Stomach (tissue), 9 donors: ENCODE results near the gene EZH2. TPM values are rescaled to one million over a fixed set of nuclear protein-coding genes. Genes with fewer than 3 reads are reported as not detected.

Source experiments
- DNase-seq, 2 donors: peaks; one replicate each; pipeline versions ENCODE4 v3.0.0 to v3.0.0-alpha.2; 2013 to 2019
- H3K27ac ChIP-seq, 5 donors: fragments of 200-600 bp in 4 of 5; sonication (generic) in 4 of 5; one replicate each; pipeline ENCODE4 v1.5.1; 2013 to 2019; ENCODE audit warnings: mild to moderate bottlenecking in 1 of 5, moderate library complexity in 1 of 5
- H3K27me3 ChIP-seq, 3 donors: fragments of 200-600 bp; sonication (generic); one replicate each; pipeline ENCODE4 v1.5.1; 2017 to 2019; ENCODE audit warnings: mixed run types in 1 of 3
- H3K36me3 ChIP-seq, 4 donors: fragments of 200-600 bp; sonication (generic); 1 replicate in 3 of 4; 2 replicates in 1 of 4; pipeline ENCODE4 v1.5.1; 2016 to 2019
- H3K4me1 ChIP-seq, 4 donors: fragments of 200-600 bp; sonication (generic); one replicate each; pipeline ENCODE4 v1.5.1; 2016 to 2019
- H3K4me3 ChIP-seq, 4 donors: fragments of 200-600 bp; sonication (generic) in 3 of 4; one replicate each; pipeline ENCODE4 v1.5.1; 2016 to 2019; ENCODE audit warnings: mild to moderate bottlenecking in 1 of 4
- H3K9me3 ChIP-seq, 4 donors: fragments of 200-600 bp; sonication (generic); one replicate each; pipeline ENCODE4 v1.5.1; 2016 to 2019
- CTCF ChIP-seq, 7 experiments: fragments of 450-650 bp in 4 of 7; fragments of 200-600 bp in 3 of 7; sonication (generic) in 3 of 7; IDR thresholded peaks; one replicate each; pipeline ENCODE4 v1.5.1; 2016 to 2019; ENCODE audit warnings: antibody characterized with exemption in 7 of 7, control low read depth in 2 of 7, mild to moderate bottlenecking in 1 of 7
- EP300 ChIP-seq: sonication (generic); formaldehyde crosslinking; IDR thresholded peaks from one replicate; pipeline ENCODE4 v1.6.1; 2017; ENCODE audit warnings: antibody characterized with exemption
- POLR2A ChIP-seq, 4 donors: fragments of 450-650 bp; IDR thresholded peaks; one replicate each; pipeline ENCODE4 v1.6.1; 2016; ENCODE audit warnings: antibody characterized with exemption in 4 of 4, control low read depth in 2 of 4, mild to moderate bottlenecking in 1 of 4, moderate library complexity in 1 of 4
- POLR2AphosphoS5 ChIP-seq, 3 donors: sonication (generic); formaldehyde crosslinking; IDR thresholded peaks; one replicate each; pipeline ENCODE4 v1.6.1; 2016; ENCODE audit warnings: antibody characterized with exemption in 3 of 3
- WGBS, 5 donors: extraction: QIAGEN DNeasy Blood & Tissue Kit in 3 of 5; methylation state at CpG; one replicate each; pipeline versions ENCODE4 v1.1.5 to v1.1.7; 2013 to 2018; 5-methylcytosine and 5-hydroxymethylcytosine counted together
- intact Hi-C: fragments of 100-400 bp; cut with DNase I; formaldehyde crosslinking; loops from one replicate; pipeline ENCODE4 v1.15.1; 2023; ENCODE audit warnings: low total_unique reads
- polyA plus RNA-seq, 3 donors: library from polyadenylated mRNA; stranded (reverse); fragments of 200-250 nt; gene quantifications; one replicate each; pipeline ENCODE4 v1.2.3, GENCODE V29; 2013
- total RNA-seq, 5 donors: library from RNA; depleted of rRNA; stranded (reverse); fragments of >200 nt; gene quantifications; one replicate each; pipeline versions ENCODE4 v1.1.0 to v1.2.3, GENCODE V29; 2014 to 2016
- donor health status: healthy with polysubstance abuse.
- donor health status: Bipolar disorder and iron deficiency.
- donor health status: healthy.

The EZH2 gene
- total and polyA plus RNA-seq, 8 donors: under 0.01 to 12.9 (median 4.6) TPM

- no peak overlapping the region for H3K4me3 ChIP-seq
- peaks cover 0 to 42% (median 13%) of the 10 kb centered on the region in 4 donors for H3K36me3 ChIP-seq
- WGBS, 5 donors: 77 to 87% (median 84%) methylated on average over 10 of the region's 10 CpGs
- H3K9me3 ChIP-seq: no peaks in the 10 kb centered on the region
- intact Hi-C loops: no loop called here
- H3K27ac ChIP-seq: no peak overlapping the region
- no peaks in the 10 kb centered on the region for H3K27me3 ChIP-seq
- TF ChIP-seq POLR2A (IDR thresholded peaks at IDR 0.05) (no peak), CTCF (IDR thresholded peaks at IDR 0.05) (no peak), EP300 (no peak), POLR2AphosphoS5 (IDR thresholded peaks at IDR 0.05) (no peak)
- no peak for DNase-seq
- no peaks in the 10 kb centered on the region for H3K4me1 ChIP-seq
These were observed 69.0 kb downstream of the EZH2 start for GRCh38 chr7:148814922-148815559.

DNA sequence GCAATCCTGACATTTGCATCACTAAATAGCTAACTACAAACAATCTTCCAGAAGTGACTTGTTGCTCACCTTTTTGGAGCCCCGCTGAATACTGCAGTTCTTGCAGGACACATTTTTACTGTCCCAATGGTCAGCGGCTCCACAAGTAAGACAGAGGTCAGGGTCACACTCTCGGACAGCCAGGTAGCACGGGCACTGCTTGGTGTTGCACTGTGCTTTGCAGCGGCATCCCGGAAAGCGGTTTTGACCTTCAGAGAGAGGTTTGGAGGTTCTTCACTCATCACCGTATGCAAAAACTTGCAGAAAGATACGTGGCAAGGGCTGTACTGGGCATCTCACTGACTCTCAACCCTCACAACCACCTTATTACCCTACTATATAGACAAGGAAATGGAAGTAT lies 70.2 kb downstream of the EZH2 start:
- TF ChIP-seq EP300 (no peak), CTCF (IDR thresholded peaks at IDR 0.05) (no peak), POLR2A (IDR thresholded peaks at IDR 0.05) (no peak), POLR2AphosphoS5 (IDR thresholded peaks at IDR 0.05) (no peak)
- H3K9me3 ChIP-seq: no peaks in the 10 kb centered on the region
- intact Hi-C loops: no loop called here
- H3K27ac ChIP-seq: no peak overlapping the region
- H3K27me3 ChIP-seq: no peaks in the 10 kb centered on the region
- no peaks in the 10 kb centered on the region for H3K4me1 ChIP-seq
- no peak overlapping the region for H3K4me3 ChIP-seq
- peaks cover 0 to 45% (median 15%) of the 10 kb centered on the region in 4 donors for H3K36me3 ChIP-seq
- WGBS, 5 donors: 91 to 98% (median 94%) methylated on average over 9 of the region's 9 CpGs
- DNase-seq: no peak

DNA sequence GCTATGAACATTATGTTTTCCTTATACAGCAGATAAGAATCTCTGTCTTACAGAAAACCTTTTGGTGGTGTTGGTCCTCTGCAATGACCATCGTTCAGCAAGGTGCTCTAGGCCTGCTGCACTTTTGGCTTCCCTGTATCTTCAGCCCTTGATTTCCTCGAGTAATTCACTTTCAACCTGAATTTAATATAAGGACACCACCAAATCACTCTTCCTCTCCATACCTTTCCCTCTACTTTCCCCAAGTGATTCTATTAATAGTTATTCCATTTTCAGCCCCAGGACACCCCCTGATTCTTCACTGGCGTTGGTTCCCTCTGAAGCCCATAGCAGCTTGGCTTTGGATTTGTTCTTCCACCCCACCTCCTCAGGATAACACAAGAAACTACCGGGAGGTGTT lies 72.2 kb downstream of the EZH2 start:
- 86 to 91% (median 89%) methylated on average over 4 of the region's 4 CpGs for WGBS, 5 donors

DNA sequence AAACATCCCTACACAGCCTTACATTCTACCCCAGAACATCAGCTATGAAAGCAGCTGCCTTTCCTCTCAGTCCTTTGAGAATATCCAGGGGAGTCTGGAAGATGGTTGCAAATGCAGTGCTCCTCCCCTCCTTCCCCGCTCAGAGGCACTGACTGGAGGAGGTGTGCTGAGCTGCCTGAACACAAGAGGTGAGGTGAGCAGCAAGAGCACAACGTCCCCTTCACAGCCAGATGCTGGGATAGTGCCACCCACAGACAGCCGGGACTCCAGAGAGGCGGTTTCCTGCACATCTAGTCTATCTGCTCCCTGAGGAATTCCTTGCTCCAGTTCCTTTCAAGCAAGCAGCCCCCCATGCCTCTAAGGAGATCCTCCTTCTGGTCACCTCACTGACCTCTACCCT lies 74.2 kb downstream of the EZH2 start:
- Histone ChIP-seq H3K27ac (no peak overlapping the region), H3K4me3 (no peak overlapping the region), H3K4me1 (no peaks in the 10 kb centered on the region), H3K9me3 (no peaks in the 10 kb centered on the region), H3K27me3 (no peaks in the 10 kb centered on the region), H3K36me3 (peaks cover 0 to 56% (median 47%) of the 10 kb centered on the region in 4 donors)
- intact Hi-C loops: no loop called here
- WGBS, 5 donors: 69 to 81% (median 74%) methylated on average over 4 of the region's 4 CpGs
- TF ChIP-seq EP300 (no peak), POLR2AphosphoS5 (IDR thresholded peaks at IDR 0.05) (no peak), POLR2A (IDR thresholded peaks at IDR 0.05) (no peak), CTCF (IDR thresholded peaks at IDR 0.05) (no peak)
- DNase-seq: no peak

More for the DNA sequence above, 72.2 kb downstream of the EZH2 start:
- H3K27me3 ChIP-seq: no peaks in the 10 kb centered on the region
- TF ChIP-seq POLR2A (IDR thresholded peaks at IDR 0.05) (no peak), POLR2AphosphoS5 (IDR thresholded peaks at IDR 0.05) (no peak), EP300 (no peak), CTCF (IDR thresholded peaks at IDR 0.05) (no peak)
- no peaks in the 10 kb centered on the region for H3K4me1 ChIP-seq
- intact Hi-C loops: no loop called here
- H3K4me3 ChIP-seq: no peak overlapping the region
- no peaks in the 10 kb centered on the region for H3K9me3 ChIP-seq
- H3K36me3 ChIP-seq: peaks cover 0 to 53% (median 31%) of the 10 kb centered on the region in 4 donors
- no peak overlapping the region for H3K27ac ChIP-seq
- DNase-seq: no peak
